ENCODE data around the gene GJA4. TPM values are rescaled to one million over a fixed set of nuclear protein-coding genes. Genes with fewer than 3 reads are reported as not detected.
"Not testable (repeated sequence)": the region's sequence is repeated elsewhere in the genome, so short reads cannot be mapped to it uniquely, and the experiment has no call there.

The GJA4 gene
- total RNA-seq, 2 donors from 2014 or later = 25.5 to 35.1 TPM

GRCh38 chr1:34762474-34763141, 30.2 kb upstream of the GJA4 start:
- no peak for ATAC-seq
- intact Hi-C loops (cut with DNase I) = no loop called here

GRCh38 chr1:34763142-34763781, 29.5 kb upstream of the GJA4 start:
- intact Hi-C loops (cut with DNase I) = no loop called here
- no peak for ATAC-seq
- DNase-seq = no peak

More at GRCh38 chr1:34762474-34763141, 30.2 kb upstream of the GJA4 start:
- DNase-seq = no peak

- ATAC-seq (no peak), DNase-seq (no peak)
- intact Hi-C loops (cut with DNase I) = no loop called here
These were observed 23.9 kb upstream of the GJA4 start for GRCh38 chr1:34768856-34769255.

- DNase-seq = no peak
- no peak for ATAC-seq
- intact Hi-C loops (cut with DNase I) = no loop called here
These were observed 21.8 kb upstream of the GJA4 start for GRCh38 chr1:34770891-34771504.

GRCh38 chr1:34771573-34772371, 21.0 kb upstream of the GJA4 start:
- DNase-seq = no peak
- ATAC-seq = no peak
- intact Hi-C loops (cut with DNase I) = no loop called here

- intact Hi-C loops (cut with DNase I); ATAC-seq; DNase-seq: not testable (repeated sequence)
These were observed 19.7 kb upstream of the GJA4 start for GRCh38 chr1:34773114-34773513.

- DNase-seq = no peak
- no peak for ATAC-seq
These were observed 17.8 kb upstream of the GJA4 start for GRCh38 chr1:34774957-34775356.

GRCh38 chr1:34776911-34777310, 15.9 kb upstream of the GJA4 start:
- ATAC-seq (no peak), DNase-seq (no peak)
- intact Hi-C loops (cut with DNase I) = no loop called here

More at GRCh38 chr1:34774957-34775356, 17.8 kb upstream of the GJA4 start:
- intact Hi-C loops (cut with DNase I) = no loop called here

- no peak for DNase-seq
- intact Hi-C loops (cut with DNase I) = no loop called here
- ATAC-seq = no peak
These were observed 15.1 kb upstream of the GJA4 start for GRCh38 chr1:34777519-34778321.

GRCh38 chr1:34778381-34778780, 14.4 kb upstream of the GJA4 start:
- no peak for ATAC-seq
- intact Hi-C loops (cut with DNase I) = no loop called here
- no peak for DNase-seq

- intact Hi-C loops (cut with DNase I) = no loop called here
- ATAC-seq (no peak), DNase-seq (no peak)
These were observed 13.8 kb upstream of the GJA4 start for GRCh38 chr1:34779005-34779404.

GRCh38 chr1:34779526-34779925, 13.3 kb upstream of the GJA4 start:
- DNase-seq (no peak), ATAC-seq (no peak)
- intact Hi-C loops (cut with DNase I) = no loop called here

GRCh38 chr1:34779962-34780361, 12.8 kb upstream of the GJA4 start:
- intact Hi-C loops (cut with DNase I) = no loop called here
- ATAC-seq (no peak), DNase-seq (no peak)

- ATAC-seq = no peak
- intact Hi-C loops (cut with DNase I) = no loop called here
- DNase-seq = no peak
These were observed 12.3 kb upstream of the GJA4 start for GRCh38 chr1:34780528-34780927.

GRCh38 chr1:34781071-34781843, 11.5 kb upstream of the GJA4 start, which contains the start of gene GJB3:
GJB3 (plus strand) TSS chr1:34781214; CDS start chr1:34784763, 3,549 bp downstream.
- DNase-seq (no peak), ATAC-seq (peak in 1 of 2 donors; percentile 38)
- intact Hi-C loops (cut with DNase I) = no loop called here

GRCh38 chr1:34781844-34782391, 10.9 kb upstream of the GJA4 start:
- DNase-seq = no peak
- no peak for ATAC-seq
- intact Hi-C loops (cut with DNase I) = no loop called here

GRCh38 chr1:34784751-34785221, 8.0 kb upstream of the GJA4 start:
- intact Hi-C loops (cut with DNase I) = loop anchor here in 1 of 2 donors (5.0 kb wide), 1 partner anchor 68 kb away; no protein-coding TSS in a partner anchor
- ATAC-seq = no peak
- DNase-seq = no peak
